GM12878 (cell line): Measurements from ENCODE around the gene ZDHHC14. TPM values are rescaled to one million over a fixed set of nuclear protein-coding genes. Genes with fewer than 3 reads are reported as not detected.
"Not testable (repeated sequence)": the region's sequence is repeated elsewhere in the genome, so short reads cannot be mapped to it uniquely, and the experiment has no call there.

Source experiments
- ATAC-seq: fragments of 200-7000 bp; cut with Tn5 transposase; 3 replicates; pipeline ENCODE4 v1.9.1; 2020; ENCODE audit warnings: mild to moderate bottlenecking, moderate library complexity
- BruUV-seq: library from RNA; stranded (reverse); fragments of 400-500 nt; replicated peaks from 2 replicates; lab custom pipeline; 2021; lab: Mats Ljungman, UMichigan
- CTCF ChIA-PET: fragments of 300-600 bp; sonication (Branson Sonifier 250); formaldehyde crosslinking; extraction: SDS; loops from one replicate; lab custom pipeline; 2021; ENCODE audit warnings: inconsistent platforms; lab: Yijun Ruan, JAX
- POLR2A ChIA-PET: fragments of 350-600 bp; formaldehyde crosslinking; extraction: SDS; loops from one replicate; lab custom pipeline; 2021; ENCODE audit warnings: inconsistent platforms; lab: Charles Lee
- RAD21 ChIA-PET: fragments of 300-600 bp; sonication (Branson Sonifier 250); formaldehyde crosslinking; loops from one replicate; lab custom pipeline; 2023; ENCODE audit warnings: antibody characterized with exemption; ENCODE audit not compliant: unreplicated experiment; lab: Charles Lee
- SMC1A ChIA-PET: fragments of 300-600 bp; sonication (Branson Sonifier 250); formaldehyde crosslinking; loops from one replicate; lab custom pipeline; 2023; ENCODE audit not compliant: unreplicated experiment, uncharacterized antibody; lab: Charles Lee
- DNase-seq: peaks from one replicate; pipeline ENCODE4 v3.0.0-alpha.2; 2011; ENCODE audit warnings: low read depth, low spot score
- FAIRE-seq: peaks from 3 replicates; lab custom pipeline; 2011; peaks lifted over from hg19 to GRCh38; lab: Jason Lieb, UNC
- H2AFZ ChIP-seq: 2 replicates; pipeline ENCODE4 v1.6.0; 2011; ENCODE audit warnings: low read depth, low read length, control low read depth; ENCODE audit not compliant: control insufficient read depth
- H3K27ac ChIP-seq: 2 replicates; pipeline ENCODE4 v1.5.1; 2011; ENCODE audit warnings: control low read depth; ENCODE audit not compliant: control insufficient read depth, insufficient read depth
- H3K27me3 ChIP-seq, 2 experiments: replicated peaks in 1 of 2; 2 replicates each; pipeline versions ENCODE4 v1.6.0 to v1.6.1; 2011; ENCODE audit warnings: low read length in 1 of 2; ENCODE audit not compliant: control insufficient read depth in 2 of 2, insufficient read depth in 2 of 2
- H3K36me3 ChIP-seq, 2 experiments: 2 replicates each; pipeline ENCODE4 v1.5.1; 2011; ENCODE audit warnings: low read length in 1 of 2; ENCODE audit not compliant: control insufficient read depth in 2 of 2, insufficient read depth in 2 of 2
- H3K4me1 ChIP-seq: 2 replicates; pipeline ENCODE4 v1.6.1; 2011; ENCODE audit warnings: mild to moderate bottlenecking, low read length, moderate library complexity, mixed read lengths; ENCODE audit not compliant: control insufficient read depth, insufficient read depth
- H3K4me2 ChIP-seq: 2 replicates; pipeline ENCODE4 v1.6.0; 2011; ENCODE audit warnings: control low read depth; ENCODE audit not compliant: control insufficient read depth, insufficient read depth
- H3K4me3 ChIP-seq: fragments of 200-600 bp; sonication (generic); 2 replicates; pipeline ENCODE4 v1.5.1; 2016
- H3K79me2 ChIP-seq: 2 replicates; pipeline ENCODE4 v1.6.0; 2011; ENCODE audit warnings: low read length; ENCODE audit not compliant: control insufficient read depth, insufficient read depth
- H3K9ac ChIP-seq: 2 replicates; pipeline ENCODE4 v1.8.0; 2011; ENCODE audit warnings: low read length, control low read depth, mixed read lengths; ENCODE audit not compliant: control insufficient read depth, insufficient read depth
- H3K9me3 ChIP-seq: replicated peaks from 3 replicates; pipeline ENCODE4 v1.5.1; 2011; ENCODE audit warnings: mild to moderate bottlenecking, low read length; ENCODE audit not compliant: control insufficient read depth, insufficient read depth
- H4K20me1 ChIP-seq: 2 replicates; pipeline ENCODE4 v1.6.0; 2011; ENCODE audit not compliant: control insufficient read depth, insufficient read depth
- HDAC2 ChIP-seq: fragments of 200-600 bp; sonication (generic); IDR thresholded peaks from 2 replicates; pipeline ENCODE4 v1.6.1; 2017
- MYB ChIP-seq: fragments of 150-350 bp; IDR thresholded peaks from 2 replicates; pipeline ENCODE4 v1.6.1; 2014; ENCODE audit warnings: mild to moderate bottlenecking, low read depth, low read length, borderline replicate concordance
- ZBTB40 ChIP-seq: fragments of 450-650 bp; IDR thresholded peaks from 2 replicates; pipeline ENCODE4 v1.6.1; 2016; ENCODE audit warnings: mild to moderate bottlenecking, moderate library complexity, borderline replicate concordance
- WGBS: methylation state at CpG from one replicate; pipeline ENCODE4 v1.1.6; 2016; ENCODE audit warnings: low lambda C conversion rate; ENCODE audit not compliant: insufficient replicate concordance, insufficient coverage; ENCODE audit errors: missing lambda C conversion rate; 5-methylcytosine and 5-hydroxymethylcytosine counted together
- in situ Hi-C: fragments of 300-500 bp; cut with MboI; formaldehyde crosslinking; loops from 9 replicates; pipeline ENCODE4 v1.14.3; 2018; ENCODE audit warnings: mixed read lengths
- intact Hi-C: fragments of 100-400 bp; cut with micrococcal nuclease; formaldehyde crosslinking; loops from one replicate; pipeline ENCODE4 v1.14.2; 2022; ENCODE audit not compliant: unreplicated experiment
- polyA plus RNA-seq, 11 experiments: library from polyadenylated mRNA; depleted of rRNA in 4 of 11; unstranded in 6 of 11; stranded (reverse) in 5 of 11; fragments of >200 nt; fragmentation: Nextera tagmentation in 4 of 11; fragmentation: Illumina TruSeq in 1 of 11; extraction: Ambion mirVana in 4 of 11; extraction: Trizol in 1 of 11; gene quantifications; 1 replicate in 1 of 11; 2 replicates in 10 of 11; pipeline versions ENCODE4 v1.2.1 to v1.2.3, GENCODE V29; 2011 to 2016; ENCODE audit warnings: inconsistent platforms in 2 of 11, missing spikeins in 2 of 11, low read depth in 1 of 11
- total RNA-seq, 4 experiments: library from RNA; depleted of rRNA in 3 of 4; stranded (reverse); fragments of >200 nt in 3 of 4; fragmentation: Illumina TruSeq in 1 of 4; extraction: Trizol in 1 of 4; gene quantifications; 2 replicates each; pipeline versions ENCODE4 v1.2.1 to v1.2.3, GENCODE V29; 2013 to 2021
- TF ChIP-seq, protein P1 (sequence below): IDR thresholded peaks from 2 replicates; pipeline ENCODE4 v1.6.1; 2012; ENCODE audit warnings: low read depth, low read length, improper control_type of control experiment

The ZDHHC14 gene
- total and polyA plus RNA-seq, 10 of the 15 experiments (the other 5 are each of a cell fraction or from before 2014, with no cell fraction given), result 0.15 to 16.0 (median 0.76) TPM; not detected in 1

DNA sequence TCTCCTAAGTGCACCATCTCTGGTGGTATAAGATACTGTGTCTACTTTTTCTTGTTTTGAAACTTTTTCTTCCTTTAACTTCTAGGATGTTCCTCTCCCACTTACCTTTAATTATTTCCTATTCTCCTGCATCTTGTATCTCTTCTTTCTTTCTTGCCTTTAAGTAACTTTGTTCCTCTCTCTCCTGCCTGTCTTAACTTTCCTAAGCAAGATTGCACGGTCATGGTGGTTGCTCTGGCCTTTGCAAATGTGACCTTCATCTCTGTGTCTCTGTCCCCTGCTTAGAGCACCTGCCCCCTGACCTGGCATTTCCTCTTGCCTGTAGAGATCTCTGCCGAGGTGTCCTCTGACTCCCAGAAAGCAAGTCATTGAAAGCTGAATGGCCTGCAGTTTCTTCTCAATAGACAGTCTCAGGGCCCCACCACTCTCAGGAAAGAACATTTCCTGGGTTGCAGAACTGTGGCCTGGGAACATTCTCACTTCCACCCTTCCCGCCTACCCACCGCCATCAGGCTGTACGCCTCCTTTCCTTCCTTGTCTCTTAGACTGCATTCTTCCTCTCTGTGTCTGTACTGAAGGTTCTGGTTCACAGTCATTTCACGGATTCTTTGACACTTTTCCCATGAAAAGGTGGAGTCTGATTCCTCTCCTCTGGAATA lies 12.8 kb downstream of the ZDHHC14 start:
- FAIRE-seq, result no peak
- no peak for DNase-seq
- no peaks in the 10 kb centered on the region for H3K27me3 ChIP-seq
- SMC1A ChIA-PET, result interaction anchor here (0.6 to 1.5 kb wide), 4 partner anchors 10 to 66 kb away, joined by 3 to 6 read pairs (median 3); no protein-coding TSS in a partner anchor
- no peaks in the 10 kb centered on the region for H3K4me1 ChIP-seq
- WGBS, result 46% methylated on average over 6 of the region's 6 CpGs
- in situ Hi-C loops, result no loop called here
- BruUV-seq, result no TSS peak
- H4K20me1 ChIP-seq, result no peaks in the 10 kb centered on the region
- CTCF ChIA-PET, result interaction anchor here (0.9 kb wide), 1 partner anchor 274 kb away, joined by 4 read pairs; no protein-coding TSS in a partner anchor
- intact Hi-C loops, result no loop called here
- H3K79me2 ChIP-seq, result no peaks in the 10 kb centered on the region
- RAD21 ChIA-PET, result no interaction called here
- H2AFZ ChIP-seq, result no peak overlapping the region
- POLR2A ChIA-PET, result interaction anchor here (1.3 kb wide), 1 partner anchor 19 kb away, joined by 3 read pairs; no protein-coding TSS in a partner anchor
- no peak; the same call in 2 of the 3 replicates for ATAC-seq
- no peak overlapping the region for H3K27ac ChIP-seq
- no peaks in the 10 kb centered on the region; a peak in 1 of 4 replicates for H3K36me3 ChIP-seq
- H3K4me3 ChIP-seq, result no peak overlapping the region
- H3K9ac ChIP-seq, result no peak overlapping the region
- TF ChIP-seq ZBTB40, result no peak
- no peak for TF ChIP-seq MYB
- TF ChIP-seq, protein P1, sequence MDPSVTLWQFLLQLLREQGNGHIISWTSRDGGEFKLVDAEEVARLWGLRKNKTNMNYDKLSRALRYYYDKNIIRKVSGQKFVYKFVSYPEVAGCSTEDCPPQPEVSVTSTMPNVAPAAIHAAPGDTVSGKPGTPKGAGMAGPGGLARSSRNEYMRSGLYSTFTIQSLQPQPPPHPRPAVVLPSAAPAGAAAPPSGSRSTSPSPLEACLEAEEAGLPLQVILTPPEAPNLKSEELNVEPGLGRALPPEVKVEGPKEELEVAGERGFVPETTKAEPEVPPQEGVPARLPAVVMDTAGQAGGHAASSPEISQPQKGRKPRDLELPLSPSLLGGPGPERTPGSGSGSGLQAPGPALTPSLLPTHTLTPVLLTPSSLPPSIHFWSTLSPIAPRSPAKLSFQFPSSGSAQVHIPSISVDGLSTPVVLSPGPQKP, result no peak
- TF ChIP-seq HDAC2, result no peak
- H3K9me3 ChIP-seq, result peaks cover 2% of the 10 kb centered on the region; the same call in 2 of the 3 replicates
- no peak overlapping the region for H3K4me2 ChIP-seq

DNA sequence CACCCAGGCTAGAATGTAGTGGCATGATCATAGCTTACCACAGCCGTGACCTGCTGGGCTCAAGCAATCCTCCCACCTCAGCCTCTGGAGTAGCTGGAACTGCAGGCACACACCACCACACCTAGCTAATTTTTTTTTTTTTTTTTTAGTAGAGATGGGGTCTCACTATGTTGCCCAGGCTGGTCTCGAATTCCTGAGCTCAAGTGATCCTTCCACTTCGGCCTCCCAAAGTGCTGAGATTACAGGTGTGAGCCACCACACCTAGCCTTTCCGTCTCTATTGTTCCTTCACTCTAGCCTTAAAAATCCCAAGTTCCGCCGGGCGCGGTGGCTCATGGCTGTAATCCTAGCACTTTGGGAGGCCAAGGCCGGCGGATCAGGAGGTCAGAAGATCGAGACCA lies 14.2 kb downstream of the ZDHHC14 start:
- H3K4me2 ChIP-seq, DNase-seq, H3K27me3 ChIP-seq, H4K20me1 ChIP-seq, H2AFZ ChIP-seq, FAIRE-seq, BruUV-seq, H3K36me3 ChIP-seq, H3K79me2 ChIP-seq, H3K4me3 ChIP-seq, ATAC-seq, in situ Hi-C loops, H3K4me1 ChIP-seq, H3K9ac ChIP-seq, H3K27ac ChIP-seq, H3K9me3 ChIP-seq: not testable (repeated sequence)
- RAD21 ChIA-PET, result interaction anchor here (1.0 to 1.8 kb wide), 2 partner anchors 10 to 56 kb away, joined by 4 read pairs; no protein-coding TSS in a partner anchor
- intact Hi-C loops, result loop anchor here (5.0 kb wide), 1 partner anchor 272 kb away; no protein-coding TSS in a partner anchor
- CTCF ChIA-PET, result interaction anchor here (0.8 to 2.2 kb wide), 3 partner anchors 10 to 18 kb away, joined by 4 to 6 read pairs (median 4); no protein-coding TSS in a partner anchor
- POLR2A ChIA-PET, result interaction anchor here (0.6 to 1.1 kb wide), 4 partner anchors 55 to 1413 kb away, joined by 3 to 5 read pairs (median 4); no protein-coding TSS in a partner anchor
- WGBS, result 76% methylated on average over 11 of the region's 11 CpGs
- SMC1A ChIA-PET, result interaction anchor here (1.0 kb wide), 1 partner anchor 271 kb away, joined by 3 read pairs; no protein-coding TSS in a partner anchor
